Erythroblast (primary cell): ENCODE data around the gene WNT7A.

Experiments used
- DNase-seq, 2 experiments: peaks; one replicate each; lab custom pipeline; 2025; lab: John Stamatoyannopoulos, UW
- GATA1 ChIP-seq: IDR thresholded peaks from 2 replicates; pipeline ENCODE4 v1.6.1; 2011; ENCODE audit warnings: low read depth, mild to moderate bottlenecking, control low read depth, low read length, moderate library complexity
- POLR2A ChIP-seq: IDR thresholded peaks from 2 replicates; pipeline ENCODE4 v1.6.1; 2011; ENCODE audit warnings: mild to moderate bottlenecking, low read length

Gene WNT7A

GRCh38 chr3:13828501-13829265 lies 51.2 kb downstream of the WNT7A start:
- DNase-seq = no peak
- TF ChIP-seq POLR2A (no peak), GATA1 (no peak)

GRCh38 chr3:13827699-13828098 lies 52.2 kb downstream of the WNT7A start:
- TF ChIP-seq POLR2A = no peak
- TF ChIP-seq GATA1 = no peak
- no peak for DNase-seq

GRCh38 chr3:13827256-13827655 lies 52.6 kb downstream of the WNT7A start:
- no peak for TF ChIP-seq GATA1
- no peak for TF ChIP-seq POLR2A

GRCh38 chr3:13826672-13827071 lies 53.2 kb downstream of the WNT7A start:
- DNase-seq = no peak
- TF ChIP-seq POLR2A (no peak), GATA1 (no peak)

More at GRCh38 chr3:13827256-13827655, 52.6 kb downstream of the WNT7A start:
- no peak for DNase-seq

- no peak for DNase-seq
- no peak for TF ChIP-seq GATA1
- TF ChIP-seq POLR2A = no peak
Observed at GRCh38 chr3:13825821-13826220, 54.0 kb downstream of the WNT7A start.

- TF ChIP-seq GATA1 = no peak
- no peak for TF ChIP-seq POLR2A
- no peak for DNase-seq
Observed at GRCh38 chr3:13825311-13825579, 54.6 kb downstream of the WNT7A start.

- DNase-seq = no peak
- no peak for TF ChIP-seq GATA1
- TF ChIP-seq POLR2A = no peak
Observed at GRCh38 chr3:13824521-13825310, 55.2 kb downstream of the WNT7A start.

- TF ChIP-seq GATA1 (no peak), POLR2A (no peak)
- no peak for DNase-seq
Observed at GRCh38 chr3:13823692-13824091, 56.2 kb downstream of the WNT7A start.

- DNase-seq = no peak
- TF ChIP-seq GATA1 (no peak), POLR2A (no peak)
Observed at GRCh38 chr3:13822871-13823585, 56.8 kb downstream of the WNT7A start.

- no peak for DNase-seq
- TF ChIP-seq GATA1 = no peak
- TF ChIP-seq POLR2A = no peak
Observed at GRCh38 chr3:13822042-13822441, 57.8 kb downstream of the WNT7A start.

GRCh38 chr3:13821126-13821525 lies 58.7 kb downstream of the WNT7A start:
- DNase-seq = no peak
- TF ChIP-seq GATA1 (no peak), POLR2A (no peak)

GRCh38 chr3:13818919-13819318 lies 61.0 kb downstream of the WNT7A start:
- TF ChIP-seq POLR2A = no peak
- TF ChIP-seq GATA1 = no peak
- DNase-seq = no peak

- DNase-seq = no peak
- TF ChIP-seq GATA1 (no peak), POLR2A (no peak)
Observed at GRCh38 chr3:13815088-13815683, 64.7 kb downstream of the WNT7A start.
